ENCODE data around the gene IL4R. TPM values are rescaled to one million over a fixed set of nuclear protein-coding genes. Genes with fewer than 3 reads are reported as not detected.
A peak's percentile ranks its signal among the peaks of the same experiment; 100 is the strongest.

The IL4R gene
- total and polyA plus RNA-seq, 3 donors from 2014 or later: 41.4 to 70.7 (median 68.6) TPM

DNA sequence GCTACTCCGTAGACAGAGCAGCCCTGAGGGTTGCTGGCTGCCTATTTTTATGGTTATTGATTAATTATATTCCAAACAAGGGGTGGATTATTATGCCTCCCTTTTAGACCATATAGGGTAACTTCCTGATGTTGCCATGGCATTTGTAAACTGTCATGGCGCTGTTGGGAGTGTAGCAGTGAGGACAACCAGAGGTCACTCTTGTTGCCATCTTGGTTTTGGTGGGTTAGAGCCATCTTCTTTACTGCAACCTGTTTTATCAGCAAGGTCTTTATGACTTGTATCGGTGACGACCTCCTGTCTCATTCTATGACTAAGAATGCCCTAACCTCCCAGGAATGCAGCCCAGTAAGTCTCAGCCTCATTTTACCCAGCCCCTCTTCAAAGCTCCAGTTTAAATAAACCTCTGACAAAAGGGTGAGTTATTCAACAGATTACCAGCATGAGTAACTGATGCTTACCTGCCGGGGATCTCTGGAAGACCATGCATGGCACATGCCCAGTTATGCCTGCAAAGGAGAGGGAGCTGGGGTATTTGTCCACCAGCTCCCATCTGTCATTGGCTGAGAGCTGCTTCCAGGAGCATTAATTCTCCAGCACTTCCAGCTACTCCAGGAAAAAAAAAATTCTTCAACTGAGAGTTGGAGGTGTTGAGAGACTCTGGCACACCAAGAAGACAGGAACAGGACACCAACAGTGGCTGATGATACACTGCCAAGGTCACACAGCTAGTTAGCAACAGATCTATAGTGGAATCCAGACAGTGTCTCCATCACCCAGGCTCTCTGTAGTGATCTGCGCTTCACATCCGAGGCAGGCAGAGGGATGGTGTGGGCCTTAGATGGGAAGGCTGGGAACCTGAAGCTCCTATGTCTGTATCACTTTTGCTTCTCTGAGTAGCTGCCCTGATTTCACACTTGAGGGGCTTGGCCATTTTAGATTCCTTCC, 51.6 kb downstream of the IL4R start:
- no peak for TF ChIP-seq POLR2A (IDR thresholded peaks at IDR 0.05)
- TF ChIP-seq, protein P1, sequence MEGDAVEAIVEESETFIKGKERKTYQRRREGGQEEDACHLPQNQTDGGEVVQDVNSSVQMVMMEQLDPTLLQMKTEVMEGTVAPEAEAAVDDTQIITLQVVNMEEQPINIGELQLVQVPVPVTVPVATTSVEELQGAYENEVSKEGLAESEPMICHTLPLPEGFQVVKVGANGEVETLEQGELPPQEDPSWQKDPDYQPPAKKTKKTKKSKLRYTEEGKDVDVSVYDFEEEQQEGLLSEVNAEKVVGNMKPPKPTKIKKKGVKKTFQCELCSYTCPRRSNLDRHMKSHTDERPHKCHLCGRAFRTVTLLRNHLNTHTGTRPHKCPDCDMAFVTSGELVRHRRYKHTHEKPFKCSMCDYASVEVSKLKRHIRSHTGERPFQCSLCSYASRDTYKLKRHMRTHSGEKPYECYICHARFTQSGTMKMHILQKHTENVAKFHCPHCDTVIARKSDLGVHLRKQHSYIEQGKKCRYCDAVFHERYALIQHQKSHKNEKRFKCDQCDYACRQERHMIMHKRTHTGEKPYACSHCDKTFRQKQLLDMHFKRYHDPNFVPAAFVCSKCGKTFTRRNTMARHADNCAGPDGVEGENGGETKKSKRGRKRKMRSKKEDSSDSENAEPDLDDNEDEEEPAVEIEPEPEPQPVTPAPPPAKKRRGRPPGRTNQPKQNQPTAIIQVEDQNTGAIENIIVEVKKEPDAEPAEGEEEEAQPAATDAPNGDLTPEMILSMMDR (IDR thresholded peaks at IDR 0.05): no peak
- no peaks in the 10 kb centered on the region for H3K36me3 ChIP-seq (ENCODE audit: low read depth, missing control alignments)
- no peak for DNase-seq
- no peak overlapping the region for H3K27ac ChIP-seq
- H3K4me3 ChIP-seq: no peak overlapping the region
- H3K27me3 ChIP-seq: no peaks in the 10 kb centered on the region
- H3K4me1 ChIP-seq: peaks cover 4% of the 10 kb centered on the region
- no peaks in the 10 kb centered on the region for H3K9me3 ChIP-seq
- 82 to 88% methylated on average over 7 of the region's 7 CpGs for WGBS, 2 donors
- intact Hi-C loops (cut with DNase I; ENCODE audit: low total_unique reads): loop anchor here (5.0 kb wide), 2 partner anchors 128 to 183 kb away; no protein-coding TSS in a partner anchor

DNA sequence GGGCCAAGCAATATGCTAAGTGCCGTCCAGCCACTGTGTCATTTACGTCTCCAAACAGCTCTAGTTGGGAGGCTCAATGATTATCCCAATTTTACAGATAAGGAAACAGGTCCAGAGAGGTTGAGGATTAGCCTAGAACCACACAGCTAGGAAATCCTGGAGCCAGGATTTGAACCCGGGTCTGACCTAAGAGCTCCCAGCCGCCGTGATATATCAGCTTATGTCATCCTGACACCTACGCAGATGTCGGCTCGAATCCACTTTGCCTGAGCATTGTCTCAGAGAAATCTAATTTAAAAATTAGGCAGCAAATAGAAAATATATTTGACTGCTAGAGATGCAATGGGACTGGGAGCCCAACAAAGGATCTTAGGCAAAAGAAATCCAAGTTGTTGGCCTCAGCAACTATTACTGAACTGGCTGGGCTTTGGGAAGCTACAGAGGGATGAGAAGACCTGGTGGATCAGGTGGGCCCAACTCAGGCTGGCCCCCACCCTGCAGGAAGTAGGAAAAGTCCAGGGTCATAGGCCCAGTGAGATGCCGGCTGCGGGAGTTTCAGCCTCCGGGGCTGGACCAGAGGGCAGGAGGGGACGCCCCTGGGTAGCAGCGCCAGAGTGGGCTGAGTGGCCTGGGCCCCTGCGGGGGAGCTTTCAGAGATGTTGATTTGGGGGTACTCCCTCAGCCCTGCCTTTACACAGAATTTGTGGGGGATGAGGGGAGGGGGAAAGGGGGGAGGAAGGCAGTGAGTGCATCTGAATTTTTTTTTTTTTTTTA, 53.1 kb downstream of the IL4R start:
- H3K4me3 ChIP-seq: no peak overlapping the region
- intact Hi-C loops (cut with DNase I; ENCODE audit: low total_unique reads): loop anchor here (5.0 kb wide), 2 partner anchors 130 to 185 kb away; no protein-coding TSS in a partner anchor

DNA sequence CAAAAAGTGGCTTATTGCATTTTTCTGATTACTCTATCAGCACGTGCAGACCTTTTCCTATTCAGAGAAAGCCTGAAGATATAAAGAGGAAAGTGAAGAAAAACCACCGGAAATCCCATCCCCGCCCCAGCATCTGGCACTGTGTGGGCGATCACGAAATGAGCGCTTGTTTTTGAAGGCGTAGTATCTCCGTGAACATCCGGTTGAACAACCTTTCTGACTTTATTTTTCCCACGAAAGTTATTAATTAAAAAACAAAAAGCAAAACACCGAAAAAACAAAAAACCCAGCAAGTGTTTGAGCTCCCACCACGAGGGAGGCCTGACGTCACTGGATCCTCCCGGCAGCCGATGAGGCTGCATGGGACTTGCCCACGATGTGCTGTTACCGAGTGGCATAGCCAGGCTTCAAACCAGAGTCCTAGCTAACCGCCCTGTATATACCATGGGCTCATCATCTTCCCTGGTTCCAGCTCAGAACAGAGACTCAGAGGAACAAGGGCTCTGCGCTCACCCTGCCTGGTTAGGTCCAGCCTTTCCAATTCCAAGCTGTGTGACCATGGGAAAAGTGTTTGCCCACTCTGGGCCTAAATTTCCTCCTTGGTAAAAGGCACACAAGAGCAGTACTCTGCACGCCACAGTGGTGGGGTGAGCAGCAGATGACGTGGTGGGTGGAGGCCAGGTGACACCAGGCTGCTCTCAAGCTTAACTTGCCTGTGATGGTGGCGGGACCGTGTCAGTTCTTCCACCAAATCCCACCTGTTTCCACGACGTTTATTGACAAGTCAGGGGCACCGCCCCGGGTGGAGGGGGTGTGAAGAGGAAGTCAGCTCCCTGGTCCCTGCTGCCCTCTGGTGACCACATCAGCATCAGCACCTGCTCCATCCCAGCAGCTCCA, 53.9 kb downstream of the IL4R start:
- 23 to 29% methylated on average over 24 to 27 of the region's 27 CpGs for WGBS, 2 donors
- TF ChIP-seq, protein P1 (IDR thresholded peaks at IDR 0.05): peak; percentile 31 to 60 (median 55)
- no peak for TF ChIP-seq POLR2A (IDR thresholded peaks at IDR 0.05)
- H3K4me3 ChIP-seq: no peak overlapping the region

More for the DNA sequence above, 53.1 kb downstream of the IL4R start:
- WGBS, 2 donors: 61 to 65% methylated on average over 13 to 14 of the region's 14 CpGs
- no peak for DNase-seq
- H3K27ac ChIP-seq: no peak overlapping the region
- H3K9me3 ChIP-seq: no peaks in the 10 kb centered on the region
- TF ChIP-seq, protein P1 (IDR thresholded peaks at IDR 0.05): no peak
- TF ChIP-seq POLR2A (IDR thresholded peaks at IDR 0.05): no peak
- peaks cover 4% of the 10 kb centered on the region for H3K4me1 ChIP-seq
- H3K36me3 ChIP-seq (ENCODE audit: low read depth, missing control alignments): no peaks in the 10 kb centered on the region
- no peaks in the 10 kb centered on the region for H3K27me3 ChIP-seq

DNA sequence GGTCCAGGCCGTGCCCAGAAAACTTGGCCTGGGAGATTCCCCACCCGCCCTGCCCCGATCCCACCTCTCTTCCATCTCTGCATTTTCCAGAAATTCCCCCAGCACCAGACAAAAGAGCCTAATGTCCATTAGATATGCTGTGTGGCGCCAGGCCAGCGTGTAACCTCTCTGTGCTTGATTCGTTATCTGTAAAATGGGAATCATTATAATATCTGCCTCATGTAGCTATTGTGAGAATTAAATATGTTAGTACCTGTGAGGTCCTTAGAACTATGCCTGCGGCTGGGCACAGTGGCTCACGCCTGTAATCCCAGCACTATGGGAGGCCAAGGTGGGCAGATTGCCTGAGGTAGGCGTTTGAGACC, 54.6 kb downstream of the IL4R start:
- Histone ChIP-seq H3K27me3 (no peaks in the 10 kb centered on the region), H3K4me1 (peaks cover 4% of the 10 kb centered on the region), H3K9me3 (no peaks in the 10 kb centered on the region), H3K36me3 (ENCODE audit: low read depth, missing control alignments) (no peaks in the 10 kb centered on the region), H3K27ac (no peak overlapping the region), H3K4me3 (no peak overlapping the region)
- intact Hi-C loops (cut with DNase I; ENCODE audit: low total_unique reads): loop anchor here (5.0 kb wide), 2 partner anchors 131 to 186 kb away; no protein-coding TSS in a partner anchor
- TF ChIP-seq, protein P1 (IDR thresholded peaks at IDR 0.05): no peak
- no peak for TF ChIP-seq POLR2A (IDR thresholded peaks at IDR 0.05)
- 49 to 86% methylated on average over 6 to 9 of the region's 9 CpGs for WGBS, 2 donors
- DNase-seq: no peak

More for the DNA sequence above, 53.9 kb downstream of the IL4R start:
- Histone ChIP-seq H3K36me3 (ENCODE audit: low read depth, missing control alignments) (no peaks in the 10 kb centered on the region), H3K4me1 (peaks cover 4% of the 10 kb centered on the region), H3K27me3 (no peaks in the 10 kb centered on the region), H3K9me3 (no peaks in the 10 kb centered on the region), H3K27ac (no peak overlapping the region)
- intact Hi-C loops (cut with DNase I; ENCODE audit: low total_unique reads): loop anchor here (5.0 kb wide), 2 partner anchors 130 to 185 kb away; no protein-coding TSS in a partner anchor
- peak; percentile 72 for DNase-seq

Measured in testis (tissue), 3 donors.